SK-N-SH (cell line): Measurements from ENCODE around the gene CDC123.

Experiments used
- EP300 ChIP-seq, 2 experiments: IDR thresholded peaks; 2 replicates each; pipeline versions ENCODE4 v1.4.0 to v1.6.1; 2012; ENCODE audit warnings: borderline replicate concordance in 1 of 2, low read depth in 1 of 2, low read length in 1 of 2
- FOXM1 ChIP-seq: IDR thresholded peaks from 2 replicates; pipeline ENCODE4 v1.4.0; 2012; ENCODE audit warnings: low read depth, mild to moderate bottlenecking
- MAX ChIP-seq: IDR thresholded peaks from 2 replicates; pipeline ENCODE4 v1.4.0; 2012; ENCODE audit warnings: low read depth
- MXI1 ChIP-seq: IDR thresholded peaks from 2 replicates; pipeline ENCODE4 v1.6.1; 2012; ENCODE audit warnings: mild to moderate bottlenecking, low read depth, low read length, improper control_type of control experiment
- RAD21 ChIP-seq: IDR thresholded peaks from 2 replicates; pipeline ENCODE4 v1.6.1; 2012; ENCODE audit warnings: mild to moderate bottlenecking, low read length
- RCOR1 ChIP-seq: fragments of 150-350 bp; IDR thresholded peaks from 2 replicates; pipeline ENCODE4 v1.6.1; 2017; ENCODE audit warnings: antibody characterized with exemption, low read length
- RFX5 ChIP-seq: IDR thresholded peaks from 2 replicates; pipeline ENCODE4 v1.6.1; 2012; ENCODE audit warnings: mild to moderate bottlenecking, improper control_type of control experiment, low read length
- TAF1 ChIP-seq: IDR thresholded peaks from 2 replicates; pipeline ENCODE4 v1.6.1; 2012; ENCODE audit warnings: low read depth, mild to moderate bottlenecking, low read length, moderate library complexity, borderline replicate concordance
- TEAD4 ChIP-seq: IDR thresholded peaks from 2 replicates; pipeline ENCODE4 v1.4.0; 2012; ENCODE audit warnings: mild to moderate bottlenecking, borderline replicate concordance; ENCODE audit not compliant: insufficient read depth
- USF2 ChIP-seq: fragments of 150-350 bp; IDR thresholded peaks from 2 replicates; pipeline ENCODE4 v1.6.1; 2017; ENCODE audit warnings: antibody characterized with exemption, low read length, low read depth, borderline replicate concordance
- YY1 ChIP-seq: IDR thresholded peaks from 2 replicates; pipeline ENCODE4 v1.4.0; 2012; ENCODE audit warnings: low read depth, mild to moderate bottlenecking
- TF ChIP-seq, protein P1 (sequence below): fragments of 200-600 bp; sonication (generic); IDR thresholded peaks from 2 replicates; pipeline ENCODE4 v1.6.1; 2017; ENCODE audit warnings: antibody characterized with exemption, mild to moderate bottlenecking, moderate library complexity
- TF ChIP-seq, protein P2 (sequence below): IDR thresholded peaks from 2 replicates; pipeline ENCODE4 v1.6.1; 2012; ENCODE audit warnings: mild to moderate bottlenecking, low read depth, low read length, moderate library complexity
- TF ChIP-seq, protein P3 (sequence below): IDR thresholded peaks from 2 replicates; pipeline ENCODE4 v1.4.0; 2012; ENCODE audit warnings: low read depth, borderline replicate concordance

GRCh38 chr10:12271210-12271540, 75.2 kb downstream of the CDC123 start:
- TF ChIP-seq YY1 (no peak), MXI1 (no peak), USF2 (no peak), FOXM1 (no peak), RAD21 (no peak), RFX5 (no peak), EP300 (IDR thresholded peaks at IDR 0.05; ENCODE audit: borderline replicate concordance in 1 of 2, low read depth in 1 of 2, low read length in 1 of 2) (no peak), MAX (no peak), RCOR1 (no peak), TAF1 (no peak), TEAD4 (no peak)
- TF ChIP-seq, protein P1, sequence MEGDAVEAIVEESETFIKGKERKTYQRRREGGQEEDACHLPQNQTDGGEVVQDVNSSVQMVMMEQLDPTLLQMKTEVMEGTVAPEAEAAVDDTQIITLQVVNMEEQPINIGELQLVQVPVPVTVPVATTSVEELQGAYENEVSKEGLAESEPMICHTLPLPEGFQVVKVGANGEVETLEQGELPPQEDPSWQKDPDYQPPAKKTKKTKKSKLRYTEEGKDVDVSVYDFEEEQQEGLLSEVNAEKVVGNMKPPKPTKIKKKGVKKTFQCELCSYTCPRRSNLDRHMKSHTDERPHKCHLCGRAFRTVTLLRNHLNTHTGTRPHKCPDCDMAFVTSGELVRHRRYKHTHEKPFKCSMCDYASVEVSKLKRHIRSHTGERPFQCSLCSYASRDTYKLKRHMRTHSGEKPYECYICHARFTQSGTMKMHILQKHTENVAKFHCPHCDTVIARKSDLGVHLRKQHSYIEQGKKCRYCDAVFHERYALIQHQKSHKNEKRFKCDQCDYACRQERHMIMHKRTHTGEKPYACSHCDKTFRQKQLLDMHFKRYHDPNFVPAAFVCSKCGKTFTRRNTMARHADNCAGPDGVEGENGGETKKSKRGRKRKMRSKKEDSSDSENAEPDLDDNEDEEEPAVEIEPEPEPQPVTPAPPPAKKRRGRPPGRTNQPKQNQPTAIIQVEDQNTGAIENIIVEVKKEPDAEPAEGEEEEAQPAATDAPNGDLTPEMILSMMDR = no peak
- TF ChIP-seq, protein P2, sequence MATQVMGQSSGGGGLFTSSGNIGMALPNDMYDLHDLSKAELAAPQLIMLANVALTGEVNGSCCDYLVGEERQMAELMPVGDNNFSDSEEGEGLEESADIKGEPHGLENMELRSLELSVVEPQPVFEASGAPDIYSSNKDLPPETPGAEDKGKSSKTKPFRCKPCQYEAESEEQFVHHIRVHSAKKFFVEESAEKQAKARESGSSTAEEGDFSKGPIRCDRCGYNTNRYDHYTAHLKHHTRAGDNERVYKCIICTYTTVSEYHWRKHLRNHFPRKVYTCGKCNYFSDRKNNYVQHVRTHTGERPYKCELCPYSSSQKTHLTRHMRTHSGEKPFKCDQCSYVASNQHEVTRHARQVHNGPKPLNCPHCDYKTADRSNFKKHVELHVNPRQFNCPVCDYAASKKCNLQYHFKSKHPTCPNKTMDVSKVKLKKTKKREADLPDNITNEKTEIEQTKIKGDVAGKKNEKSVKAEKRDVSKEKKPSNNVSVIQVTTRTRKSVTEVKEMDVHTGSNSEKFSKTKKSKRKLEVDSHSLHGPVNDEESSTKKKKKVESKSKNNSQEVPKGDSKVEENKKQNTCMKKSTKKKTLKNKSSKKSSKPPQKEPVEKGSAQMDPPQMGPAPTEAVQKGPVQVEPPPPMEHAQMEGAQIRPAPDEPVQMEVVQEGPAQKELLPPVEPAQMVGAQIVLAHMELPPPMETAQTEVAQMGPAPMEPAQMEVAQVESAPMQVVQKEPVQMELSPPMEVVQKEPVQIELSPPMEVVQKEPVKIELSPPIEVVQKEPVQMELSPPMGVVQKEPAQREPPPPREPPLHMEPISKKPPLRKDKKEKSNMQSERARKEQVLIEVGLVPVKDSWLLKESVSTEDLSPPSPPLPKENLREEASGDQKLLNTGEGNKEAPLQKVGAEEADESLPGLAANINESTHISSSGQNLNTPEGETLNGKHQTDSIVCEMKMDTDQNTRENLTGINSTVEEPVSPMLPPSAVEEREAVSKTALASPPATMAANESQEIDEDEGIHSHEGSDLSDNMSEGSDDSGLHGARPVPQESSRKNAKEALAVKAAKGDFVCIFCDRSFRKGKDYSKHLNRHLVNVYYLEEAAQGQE = no peak
- TF ChIP-seq, protein P3, sequence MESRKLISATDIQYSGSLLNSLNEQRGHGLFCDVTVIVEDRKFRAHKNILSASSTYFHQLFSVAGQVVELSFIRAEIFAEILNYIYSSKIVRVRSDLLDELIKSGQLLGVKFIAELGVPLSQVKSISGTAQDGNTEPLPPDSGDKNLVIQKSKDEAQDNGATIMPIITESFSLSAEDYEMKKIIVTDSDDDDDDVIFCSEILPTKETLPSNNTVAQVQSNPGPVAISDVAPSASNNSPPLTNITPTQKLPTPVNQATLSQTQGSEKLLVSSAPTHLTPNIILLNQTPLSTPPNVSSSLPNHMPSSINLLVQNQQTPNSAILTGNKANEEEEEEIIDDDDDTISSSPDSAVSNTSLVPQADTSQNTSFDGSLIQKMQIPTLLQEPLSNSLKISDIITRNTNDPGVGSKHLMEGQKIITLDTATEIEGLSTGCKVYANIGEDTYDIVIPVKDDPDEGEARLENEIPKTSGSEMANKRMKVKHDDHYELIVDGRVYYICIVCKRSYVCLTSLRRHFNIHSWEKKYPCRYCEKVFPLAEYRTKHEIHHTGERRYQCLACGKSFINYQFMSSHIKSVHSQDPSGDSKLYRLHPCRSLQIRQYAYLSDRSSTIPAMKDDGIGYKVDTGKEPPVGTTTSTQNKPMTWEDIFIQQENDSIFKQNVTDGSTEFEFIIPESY = no peak
